HG03159 (cell line): ENCODE measurements around the gene ADSS2.
A peak's percentile ranks its signal among the peaks of the same experiment; 100 is the strongest.
"Not testable (repeated sequence)": the region's sequence is repeated elsewhere in the genome, so short reads cannot be mapped to it uniquely, and the experiment has no call there.

Experiments used
- ATAC-seq: cut with Tn5 transposase; IDR thresholded peaks from one replicate; pipeline ENCODE4 v1.9.1; 2021; ENCODE audit warnings: mild to moderate bottlenecking, moderate library complexity; ENCODE audit not compliant: unreplicated experiment

Gene ADSS2

GRCh38 chr1:244451539-244451950 is at the start of gene ADSS2:
Gene ADSS2, minus strand, starts transcription at chr1:244451909. Its CDS starts 92 bp downstream, at chr1:244451817.
- ATAC-seq = no peak

GRCh38 chr1:244500515-244500914 is 48.8 kb upstream of the ADSS2 start:
- not testable (repeated sequence) for ATAC-seq

- not testable (repeated sequence) for ATAC-seq
Measured at GRCh38 chr1:244499484-244499883, 47.8 kb upstream of the ADSS2 start.

GRCh38 chr1:244497805-244498204 is 46.1 kb upstream of the ADSS2 start:
- no peak for ATAC-seq

GRCh38 chr1:244496186-244496585 is 44.5 kb upstream of the ADSS2 start:
- no peak for ATAC-seq

- ATAC-seq = no peak
Measured at GRCh38 chr1:244494653-244495052, 42.9 kb upstream of the ADSS2 start.

- not testable (repeated sequence) for ATAC-seq
Measured at GRCh38 chr1:244484971-244485370, 33.3 kb upstream of the ADSS2 start.

- ATAC-seq = no peak
Measured at GRCh38 chr1:244473059-244473605, 21.4 kb upstream of the ADSS2 start.

GRCh38 chr1:244466724-244467123 is 15.0 kb upstream of the ADSS2 start:
- ATAC-seq = no peak

GRCh38 chr1:244461245-244462071 is 9.7 kb upstream of the ADSS2 start, which contains the start of gene CATSPERE:
Gene CATSPERE, plus strand, starts transcription at chr1:244461273. Its CDS starts 157 bp downstream, at chr1:244461430.
- peak; percentile 97 for ATAC-seq

GRCh38 chr1:244460197-244460596 is 8.5 kb upstream of the ADSS2 start:
- no peak for ATAC-seq

GRCh38 chr1:244458781-244459180 is 7.1 kb upstream of the ADSS2 start:
- no peak for ATAC-seq

GRCh38 chr1:244456586-244456985 is 4.9 kb upstream of the ADSS2 start:
- no peak for ATAC-seq

- ATAC-seq = no peak
Measured at GRCh38 chr1:244454412-244454811, 2.7 kb upstream of the ADSS2 start.

- peak; percentile 94 for ATAC-seq
Measured at GRCh38 chr1:244451951-244452795, 464 bp upstream of the ADSS2 start.

- ATAC-seq = peak; percentile 12
Measured at GRCh38 chr1:244450597-244451538, 841 bp downstream of the ADSS2 start.

- no peak for ATAC-seq
Measured at GRCh38 chr1:244449936-244450508, 1.7 kb downstream of the ADSS2 start.

GRCh38 chr1:244448279-244449036 is 3.3 kb downstream of the ADSS2 start:
- ATAC-seq = no peak

- ATAC-seq = no peak
Measured at GRCh38 chr1:244447552-244447951, 4.2 kb downstream of the ADSS2 start.
